LNCaP clone FGC (cell line): ENCODE data around the gene ASPSCR1.
"Not testable (repeated sequence)": the region's sequence is repeated elsewhere in the genome, so short reads cannot be mapped to it uniquely, and the experiment has no call there.

Experiments
- DNase-seq: peaks from one replicate; pipeline ENCODE4 v3.0.0-alpha.2; 2011; ENCODE audit warnings: low read depth
- H3K4me3 ChIP-seq: 2 replicates; pipeline ENCODE4 v1.5.1; 2011; ENCODE audit warnings: mild to moderate bottlenecking, low read depth, low read length, control low read depth
- TF ChIP-seq, protein P1 (sequence below): IDR thresholded peaks from 2 replicates; pipeline ENCODE4 v1.5.1; 2012; ENCODE audit warnings: mild to moderate bottlenecking; ENCODE audit not compliant: control insufficient read depth, insufficient read depth; ENCODE audit errors: extremely low read depth

Gene ASPSCR1

DNA sequence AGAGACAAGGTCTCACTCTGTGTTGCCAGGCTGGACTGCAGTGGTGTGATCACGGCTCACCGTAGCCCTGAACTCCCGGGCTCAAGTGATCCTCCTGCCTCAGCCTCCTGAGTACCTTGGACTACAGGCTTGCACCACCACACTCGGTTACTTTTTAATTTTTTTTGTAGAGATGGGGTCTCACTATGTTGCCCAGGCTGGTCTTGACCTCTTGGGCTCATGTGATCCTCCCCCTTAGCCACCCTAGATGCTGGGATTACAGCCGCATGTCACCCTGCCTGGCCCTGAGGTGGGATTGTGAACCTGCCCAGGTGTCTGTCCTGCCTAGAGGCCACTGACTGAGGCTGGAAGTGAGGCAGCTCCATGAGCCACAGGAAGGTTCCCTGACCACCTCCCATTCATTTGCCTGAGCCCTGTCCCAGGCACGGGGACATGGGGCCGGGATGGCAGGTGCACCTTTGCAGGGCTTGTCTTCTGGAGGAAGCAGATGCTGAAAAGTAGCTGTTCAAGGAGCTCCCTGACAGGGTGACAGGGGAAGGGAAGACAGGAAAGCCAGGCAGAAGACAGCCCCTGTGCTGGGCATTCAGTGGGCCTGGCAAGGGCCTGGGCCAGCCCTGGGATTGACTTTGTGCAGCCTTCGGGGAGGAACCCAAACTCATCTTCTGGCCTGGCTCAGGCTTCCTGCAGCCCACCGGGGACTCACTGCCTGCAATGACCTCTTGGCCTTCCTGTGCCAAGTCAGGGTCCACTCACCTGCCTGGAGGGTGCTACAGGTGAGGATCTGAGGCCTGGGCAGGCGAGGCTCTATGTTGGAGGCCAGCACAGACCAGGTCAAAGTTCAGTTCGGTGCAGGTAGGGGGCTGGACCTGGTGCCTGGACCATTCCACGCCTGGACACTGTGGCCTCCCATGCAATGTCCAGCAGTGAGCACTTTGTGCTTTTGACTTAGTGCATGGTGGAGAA, 8.3 kb upstream of the ASPSCR1 start:
- TF ChIP-seq, protein P1, sequence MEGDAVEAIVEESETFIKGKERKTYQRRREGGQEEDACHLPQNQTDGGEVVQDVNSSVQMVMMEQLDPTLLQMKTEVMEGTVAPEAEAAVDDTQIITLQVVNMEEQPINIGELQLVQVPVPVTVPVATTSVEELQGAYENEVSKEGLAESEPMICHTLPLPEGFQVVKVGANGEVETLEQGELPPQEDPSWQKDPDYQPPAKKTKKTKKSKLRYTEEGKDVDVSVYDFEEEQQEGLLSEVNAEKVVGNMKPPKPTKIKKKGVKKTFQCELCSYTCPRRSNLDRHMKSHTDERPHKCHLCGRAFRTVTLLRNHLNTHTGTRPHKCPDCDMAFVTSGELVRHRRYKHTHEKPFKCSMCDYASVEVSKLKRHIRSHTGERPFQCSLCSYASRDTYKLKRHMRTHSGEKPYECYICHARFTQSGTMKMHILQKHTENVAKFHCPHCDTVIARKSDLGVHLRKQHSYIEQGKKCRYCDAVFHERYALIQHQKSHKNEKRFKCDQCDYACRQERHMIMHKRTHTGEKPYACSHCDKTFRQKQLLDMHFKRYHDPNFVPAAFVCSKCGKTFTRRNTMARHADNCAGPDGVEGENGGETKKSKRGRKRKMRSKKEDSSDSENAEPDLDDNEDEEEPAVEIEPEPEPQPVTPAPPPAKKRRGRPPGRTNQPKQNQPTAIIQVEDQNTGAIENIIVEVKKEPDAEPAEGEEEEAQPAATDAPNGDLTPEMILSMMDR: no peak

DNA sequence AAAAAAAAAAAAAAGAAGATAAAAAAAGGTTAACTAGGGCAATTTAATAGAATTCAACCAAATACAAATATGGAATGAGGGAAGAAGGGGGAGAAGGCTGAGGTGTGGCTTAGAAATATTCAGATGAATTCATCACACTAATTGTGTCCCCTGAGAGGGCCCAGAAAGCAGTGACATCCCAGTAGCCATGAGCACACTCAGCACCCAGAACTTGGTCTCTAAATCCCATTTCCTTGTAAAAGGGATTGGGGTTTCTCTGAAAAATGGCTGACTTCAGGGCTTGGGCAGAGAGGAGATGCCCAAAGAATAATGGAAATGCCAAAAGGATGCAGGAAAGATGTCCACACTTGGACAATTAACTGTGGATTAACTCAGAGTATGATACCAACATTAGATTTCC, 4.0 kb upstream of the ASPSCR1 start:
- TF ChIP-seq, protein P1: no peak
- H3K4me3 ChIP-seq: no peak overlapping the region
- DNase-seq: no peak

More for the DNA sequence above, 8.3 kb upstream of the ASPSCR1 start:
- DNase-seq: no peak
- H3K4me3 ChIP-seq: no peak overlapping the region

DNA sequence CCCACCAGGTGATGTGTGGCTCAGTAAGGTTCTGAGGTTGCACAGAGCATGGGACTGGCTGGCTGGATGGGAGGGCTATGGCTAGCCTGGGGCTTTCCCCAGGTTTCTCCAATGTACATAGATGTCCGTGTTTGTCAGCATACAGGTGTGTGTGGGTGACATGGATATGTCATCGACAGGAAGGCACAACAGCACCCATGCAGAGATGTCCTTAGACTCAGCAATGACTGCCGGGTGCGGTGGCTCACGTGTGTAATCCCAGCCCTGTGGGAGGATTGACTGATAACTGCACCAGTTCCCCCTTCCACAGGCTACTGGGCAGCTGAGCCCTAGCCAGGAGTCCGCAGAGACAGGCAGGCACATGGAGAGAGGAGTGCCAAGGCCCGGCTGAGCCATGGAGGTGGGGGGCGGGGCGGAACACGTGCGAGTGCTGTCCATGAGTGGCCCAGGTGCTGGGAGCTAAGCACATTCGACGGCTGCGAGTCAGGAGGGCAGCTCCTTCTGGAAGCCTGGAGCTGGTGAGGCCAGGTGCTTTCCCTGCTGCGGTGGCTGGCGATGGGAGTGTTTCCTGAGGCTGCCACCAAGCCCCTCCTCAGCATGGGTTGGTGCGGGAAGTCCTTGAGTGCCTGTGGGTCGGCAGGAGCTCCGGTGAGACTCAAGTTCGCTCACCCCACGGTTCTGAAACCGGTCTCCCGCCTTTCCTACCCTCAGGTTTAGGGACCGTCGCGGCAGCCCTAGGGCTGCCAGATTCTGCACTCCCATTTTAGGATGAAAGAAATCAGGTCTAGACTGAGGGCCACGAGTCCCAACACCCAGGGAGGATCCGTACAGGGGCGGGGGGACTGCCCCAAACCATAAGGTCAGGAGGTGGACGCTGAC, 858 bp upstream of the ASPSCR1 start:
- TF ChIP-seq, protein P1: no peak
- DNase-seq: no peak
- H3K4me3 ChIP-seq: peak overlapping the region; percentile 85

DNA sequence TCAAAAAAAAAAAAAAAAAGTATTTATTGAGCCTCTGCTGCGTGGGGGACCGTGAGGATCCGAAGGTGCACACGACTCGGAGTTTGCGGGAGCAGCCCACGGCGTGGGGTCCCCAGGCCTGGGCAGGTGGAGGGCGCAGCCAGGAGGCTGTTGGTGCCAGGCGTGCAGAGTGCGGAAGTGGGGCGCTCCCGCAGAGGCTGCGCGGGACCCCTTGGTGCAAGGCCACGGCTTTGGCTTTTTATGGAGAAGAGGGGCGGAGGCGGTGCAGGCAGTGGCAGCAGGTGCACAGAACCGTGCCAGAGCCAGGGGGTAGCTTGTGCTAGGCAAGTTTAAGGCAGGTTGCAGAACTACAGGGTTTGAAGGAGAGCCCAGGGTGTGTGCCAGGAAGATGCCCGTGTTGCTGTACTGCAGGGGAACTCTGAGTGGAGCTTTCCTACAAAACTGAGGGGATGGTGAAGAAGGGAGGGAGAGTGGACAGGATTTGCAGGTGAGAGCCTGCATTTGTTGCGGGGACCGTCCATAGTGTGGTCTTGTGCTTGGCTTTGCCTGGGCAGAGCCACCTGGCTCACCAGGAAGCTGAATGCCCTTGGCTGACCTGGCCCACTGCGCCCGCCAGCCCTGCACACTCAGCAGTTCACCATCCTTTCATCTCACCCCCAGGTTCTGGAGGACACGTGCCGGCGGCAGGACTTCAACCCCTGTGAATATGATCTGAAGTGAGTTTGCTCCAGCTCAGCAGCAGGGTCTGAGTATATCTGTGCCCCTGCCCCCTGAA, 1.3 kb downstream of the ASPSCR1 start:
- no peak for DNase-seq
- peak overlapping the region; percentile 85 for H3K4me3 ChIP-seq
- TF ChIP-seq, protein P1: no peak

DNA sequence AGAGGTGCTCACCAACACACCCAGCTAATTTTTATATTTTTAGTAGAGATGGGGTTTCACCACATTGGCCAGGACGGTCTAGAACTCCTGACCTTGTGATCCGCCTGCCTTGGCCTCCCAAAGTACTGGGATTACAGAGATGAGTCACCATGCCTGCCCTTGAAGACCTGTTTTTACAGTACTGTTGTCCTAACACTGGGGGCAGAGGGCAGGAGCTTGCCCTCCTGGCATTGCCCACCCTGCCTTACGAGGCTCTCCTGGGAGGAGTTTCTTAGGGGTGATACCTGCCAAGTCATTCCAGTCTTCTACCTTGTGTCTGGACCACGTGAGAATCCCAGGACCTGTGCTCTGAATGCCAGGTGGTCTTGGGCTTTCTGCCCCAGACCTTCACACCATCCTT, 2.7 kb downstream of the ASPSCR1 start:
- H3K4me3 ChIP-seq: no peak overlapping the region
- DNase-seq: no peak
- TF ChIP-seq, protein P1: no peak

DNA sequence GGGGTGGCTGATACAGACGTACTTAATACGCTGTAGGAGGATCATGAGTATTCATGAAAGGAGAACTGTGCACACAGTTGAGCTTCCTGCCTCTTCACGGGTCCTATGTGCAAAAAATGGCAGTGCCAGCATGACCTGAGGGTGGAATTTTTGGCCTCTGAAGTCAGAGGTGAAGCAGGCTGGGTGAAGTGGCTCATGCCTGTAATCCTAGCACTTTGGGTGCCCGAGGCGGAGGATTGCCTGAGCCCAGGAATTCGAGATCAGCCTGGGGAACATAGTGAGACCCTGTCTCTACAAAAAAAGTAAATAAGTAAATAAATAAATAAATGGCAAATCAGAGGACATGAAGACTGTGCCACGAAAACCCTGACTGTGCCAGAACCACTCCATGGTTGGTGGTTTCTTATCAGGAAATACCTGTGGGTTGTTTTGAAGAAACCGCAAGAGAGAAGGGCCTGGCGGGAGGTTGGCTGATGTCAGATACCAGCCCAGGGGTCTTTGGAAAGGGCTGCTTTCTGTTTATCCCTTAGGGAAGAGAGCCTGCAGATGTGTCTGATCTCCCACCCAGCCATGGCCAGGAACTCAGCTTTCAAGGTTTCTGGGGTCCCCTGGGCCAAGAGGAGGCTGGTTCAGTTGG, 3.4 kb downstream of the ASPSCR1 start:
- TF ChIP-seq, protein P1: no peak
- no peak overlapping the region for H3K4me3 ChIP-seq
- no peak for DNase-seq

DNA sequence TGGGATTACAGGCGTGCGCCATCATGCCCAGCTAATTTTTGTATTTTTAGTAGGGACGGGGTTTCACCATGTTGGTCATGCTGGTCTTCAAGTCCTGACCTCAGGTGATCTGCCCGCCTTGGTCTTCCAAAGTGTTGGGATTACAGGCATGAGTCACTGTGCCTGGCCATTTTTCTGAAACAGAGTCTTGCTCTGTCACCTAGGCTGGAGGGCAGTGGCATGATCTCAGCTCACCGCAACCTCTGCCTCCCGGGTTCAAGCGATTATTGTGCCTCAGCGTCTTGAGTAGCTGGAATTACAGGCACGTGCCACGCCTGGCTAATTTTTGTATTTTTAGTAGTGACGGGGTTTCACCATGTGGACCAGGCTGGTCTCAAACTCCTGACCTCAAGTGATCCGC, 4.1 kb downstream of the ASPSCR1 start:
- not testable (repeated sequence) for H3K4me3 ChIP-seq, DNase-seq
